HS-5 (cell line): ENCODE results near the gene DGKD.

Experiments used
- DNase-seq: peaks from one replicate; pipeline ENCODE4 v3.0.0-alpha.2; 2012; ENCODE audit warnings: low read depth

The DGKD gene

DNA sequence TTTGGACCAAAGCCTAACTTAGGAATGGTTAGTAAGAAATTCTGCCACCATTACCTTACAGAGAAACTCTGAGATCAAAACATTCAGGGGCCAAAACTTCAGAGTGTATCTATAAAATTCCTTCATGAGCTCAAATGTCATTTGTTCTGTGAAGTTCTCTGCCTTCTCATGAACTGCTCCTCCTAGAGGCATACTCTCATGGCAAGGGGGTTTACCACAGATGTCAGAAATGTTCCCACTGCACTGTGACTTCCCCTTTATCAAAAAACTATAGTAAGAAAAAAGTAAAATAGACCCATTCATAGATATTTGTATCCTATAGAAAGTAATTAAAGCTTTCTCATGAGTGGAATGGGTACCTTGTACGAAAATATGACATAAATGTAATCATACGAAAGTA is 143.8 kb downstream of the DGKD start:
- DNase-seq, result no peak

- DNase-seq, result no peak
Measured at GRCh38 chr2:233499928-233500327, 145.6 kb downstream of the DGKD start.

GRCh38 chr2:233501198-233502076 is 147.1 kb downstream of the DGKD start:
- DNase-seq, result no peak

DNA sequence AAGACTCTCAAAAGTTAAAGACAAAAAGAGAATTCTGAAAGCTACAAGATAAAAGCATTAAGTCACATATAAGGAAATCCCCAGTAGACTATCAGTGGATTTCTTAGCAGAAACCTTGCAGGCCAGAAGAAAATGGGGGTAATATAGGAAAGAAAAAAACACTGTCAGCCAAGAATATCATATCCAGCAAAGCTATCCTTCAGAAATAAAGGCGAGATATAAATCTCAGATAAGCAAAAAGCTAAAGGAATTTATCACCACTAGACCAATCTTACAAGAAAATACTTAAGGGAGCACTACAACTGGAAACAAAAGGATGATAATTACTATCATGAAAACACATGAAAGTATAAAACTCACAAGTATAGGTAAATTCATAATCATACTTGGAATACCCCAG is 149.2 kb downstream of the DGKD start:
- no peak for DNase-seq

DNA sequence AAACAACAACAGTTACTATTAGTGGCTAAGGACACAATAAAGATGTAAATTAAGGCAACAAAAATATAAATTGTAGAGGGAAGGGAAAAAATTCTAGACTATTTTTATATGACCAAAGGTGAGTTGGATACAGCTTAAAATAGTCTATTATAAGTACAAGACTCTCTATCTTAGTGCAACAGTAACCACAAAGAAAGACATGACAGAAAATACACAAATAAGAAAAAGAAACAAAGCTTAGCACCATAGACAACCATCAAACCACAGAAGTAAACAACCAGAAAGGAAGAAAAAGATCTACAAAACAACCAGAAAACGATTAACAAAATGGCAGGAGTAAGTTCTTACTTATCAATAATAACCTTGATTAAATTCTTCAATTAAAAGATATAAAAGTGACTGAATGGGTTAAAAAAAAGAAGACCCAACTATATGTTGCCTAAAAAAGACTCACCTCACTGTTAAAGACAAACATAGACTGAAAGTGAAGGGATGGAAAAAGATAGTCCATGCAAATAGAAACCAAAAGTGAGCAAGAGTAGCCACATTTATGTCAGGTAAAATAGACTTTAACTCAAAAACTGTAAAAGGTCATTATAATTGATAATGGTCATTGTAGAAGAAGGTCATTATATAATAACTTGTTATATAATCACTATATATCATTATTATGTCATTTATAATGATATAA is 149.8 kb downstream of the DGKD start:
- no peak for DNase-seq

DNA sequence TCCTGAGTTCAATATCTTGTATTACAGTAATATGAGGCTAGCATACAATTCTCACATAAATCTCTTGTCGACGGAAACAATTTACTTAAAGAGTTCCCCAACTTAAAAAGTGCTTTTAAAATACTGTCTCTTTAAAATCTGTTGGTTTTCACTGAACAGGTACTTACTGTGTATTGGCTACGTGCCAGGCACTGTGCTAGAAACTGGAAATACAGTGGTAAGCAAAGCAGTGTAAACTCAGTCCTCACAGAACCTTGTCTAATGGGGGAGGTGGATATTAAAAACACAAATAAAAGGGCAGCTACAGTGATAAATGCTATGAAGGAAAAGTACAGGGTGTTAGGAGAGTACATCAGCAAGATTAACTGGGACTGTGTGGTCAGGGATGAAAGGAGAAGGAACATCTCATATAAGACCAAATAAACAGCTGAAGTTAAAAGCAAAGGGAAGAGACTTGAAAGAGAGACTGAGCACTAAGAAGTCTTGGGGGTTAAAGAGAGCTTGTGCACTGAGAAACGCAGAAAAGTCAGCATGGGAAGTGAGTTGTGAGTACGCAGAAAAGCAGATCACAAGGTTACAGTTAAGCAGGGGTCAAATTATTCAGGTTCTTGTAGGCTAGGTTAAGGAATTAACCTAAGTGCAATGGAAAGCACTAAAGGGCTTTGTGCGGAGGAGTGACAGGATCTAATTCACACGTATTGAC is 159.8 kb downstream of the DGKD start:
- DNase-seq, result no peak

DNA sequence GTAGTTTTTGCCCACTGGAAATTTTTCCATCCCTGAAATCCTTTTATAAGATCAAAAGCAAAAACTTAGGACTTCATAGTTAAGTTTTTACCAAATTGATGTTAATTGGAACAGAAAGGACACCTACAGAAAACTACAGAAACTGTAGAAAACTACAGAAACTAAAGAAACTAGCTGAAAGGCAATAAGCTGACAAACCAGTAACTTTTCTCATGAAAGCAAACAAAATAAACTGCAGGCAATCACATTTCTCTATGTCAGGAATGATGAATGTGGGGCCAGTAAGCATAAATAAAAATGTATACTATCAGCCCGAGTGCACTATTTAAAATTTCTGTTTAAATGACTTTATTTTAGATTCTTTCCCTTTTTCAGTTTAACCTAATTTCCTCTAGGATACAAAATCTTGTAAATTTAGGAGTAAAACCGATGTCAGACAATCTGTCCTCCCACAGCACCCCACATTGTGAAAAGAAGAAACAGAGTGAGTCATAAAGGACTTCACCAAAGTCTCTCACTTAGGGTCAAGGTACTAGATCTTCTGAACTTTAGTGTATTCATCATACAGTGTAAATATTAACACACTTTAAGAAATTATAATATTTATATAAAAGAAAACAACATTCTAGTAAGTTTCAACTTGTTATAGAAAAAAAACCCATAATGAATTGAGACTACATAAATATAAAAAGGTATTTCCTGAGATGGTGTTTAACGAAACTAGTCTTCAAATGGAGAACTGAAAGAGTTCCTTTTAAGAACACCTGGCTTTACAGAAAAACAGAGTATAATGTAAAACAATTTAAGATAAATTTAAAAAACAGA is 165.7 kb downstream of the DGKD start:
- no peak for DNase-seq
